Measurements from ENCODE around the gene FUT8.

Gene FUT8

GRCh38 chr14:65594882-65595237 lies 182.3 kb downstream of the FUT8 start:
- Histone ChIP-seq H3K9ac (ENCODE audit: insufficient read length, low read depth) (no peak overlapping the region), H3K4me3 (ENCODE audit: insufficient read length, low read depth) (no peak overlapping the region), H3K9me3 (ENCODE audit: insufficient read depth, low read length) (no peaks in the 10 kb centered on the region), H3K4me1 (ENCODE audit: insufficient read depth, insufficient read length) (no peaks in the 10 kb centered on the region), H3K27me3 (ENCODE audit: insufficient read depth, insufficient read length) (no peaks in the 10 kb centered on the region), H3K36me3 (ENCODE audit: insufficient read depth, insufficient read length, low read length) (no peaks in the 10 kb centered on the region)
- no peak for DNase-seq (ENCODE audit: low read depth, low spot score)
- TF ChIP-seq ZNF274 (IDR thresholded peaks at IDR 0.05; ENCODE audit: low read depth, low read length) = no peak
- TF ChIP-seq SUZ12 (IDR thresholded peaks at IDR 0.05; ENCODE audit: extremely low read depth, insufficient read depth, insufficient read length) = no peak
- no peak for TF ChIP-seq YY1 (IDR thresholded peaks at IDR 0.05; ENCODE audit: insufficient read depth, insufficient read length)

- no peak overlapping the region for H3K4me3 ChIP-seq (ENCODE audit: insufficient read length, low read depth)
- TF ChIP-seq ZNF274 (IDR thresholded peaks at IDR 0.05; ENCODE audit: low read depth, low read length) = no peak
- TF ChIP-seq YY1 (IDR thresholded peaks at IDR 0.05; ENCODE audit: insufficient read depth, insufficient read length) = no peak
- no peak for TF ChIP-seq SUZ12 (IDR thresholded peaks at IDR 0.05; ENCODE audit: extremely low read depth, insufficient read depth, insufficient read length)
- H3K27me3 ChIP-seq (ENCODE audit: insufficient read depth, insufficient read length) = no peaks in the 10 kb centered on the region
- H3K9me3 ChIP-seq (ENCODE audit: insufficient read depth, low read length) = no peaks in the 10 kb centered on the region
- no peak for DNase-seq (ENCODE audit: low read depth, low spot score)
- H3K4me1 ChIP-seq (ENCODE audit: insufficient read depth, insufficient read length) = no peaks in the 10 kb centered on the region
- H3K36me3 ChIP-seq (ENCODE audit: insufficient read depth, insufficient read length, low read length) = no peaks in the 10 kb centered on the region
- no peak overlapping the region for H3K9ac ChIP-seq (ENCODE audit: insufficient read length, low read depth)
Measured at GRCh38 chr14:65599375-65599774, 186.8 kb downstream of the FUT8 start.

GRCh38 chr14:65600742-65601141 lies 188.2 kb downstream of the FUT8 start:
- no peaks in the 10 kb centered on the region for H3K4me1 ChIP-seq (ENCODE audit: insufficient read depth, insufficient read length)
- H3K4me3 ChIP-seq (ENCODE audit: insufficient read length, low read depth) = no peak overlapping the region
- H3K36me3 ChIP-seq (ENCODE audit: insufficient read depth, insufficient read length, low read length) = no peaks in the 10 kb centered on the region
- no peak for DNase-seq (ENCODE audit: low read depth, low spot score)
- H3K9me3 ChIP-seq (ENCODE audit: insufficient read depth, low read length) = no peaks in the 10 kb centered on the region
- no peak overlapping the region for H3K9ac ChIP-seq (ENCODE audit: insufficient read length, low read depth)
- TF ChIP-seq SUZ12 (IDR thresholded peaks at IDR 0.05; ENCODE audit: extremely low read depth, insufficient read depth, insufficient read length) (no peak), ZNF274 (IDR thresholded peaks at IDR 0.05; ENCODE audit: low read depth, low read length) (no peak), YY1 (IDR thresholded peaks at IDR 0.05; ENCODE audit: insufficient read depth, insufficient read length) (no peak)
- H3K27me3 ChIP-seq (ENCODE audit: insufficient read depth, insufficient read length) = no peaks in the 10 kb centered on the region

DNA sequence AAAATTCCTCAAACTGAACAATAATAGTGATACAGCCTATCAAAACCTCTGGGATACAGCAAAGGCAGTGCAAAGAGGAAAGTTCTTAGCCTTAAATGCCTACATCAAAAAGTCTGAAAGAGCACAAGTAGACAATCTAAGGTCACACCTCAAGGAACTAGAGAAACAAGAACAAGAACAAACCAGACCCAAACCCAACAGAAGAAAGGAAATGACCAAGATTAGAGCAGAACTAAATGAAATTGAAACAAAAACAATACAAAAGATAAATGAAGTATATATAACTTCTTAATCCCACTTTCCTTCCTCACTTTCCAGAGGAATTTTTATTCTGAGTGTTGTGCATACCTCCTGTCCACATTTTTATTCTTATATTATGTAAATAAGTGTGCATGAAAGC lies 192.0 kb downstream of the FUT8 start:
- H3K9me3 ChIP-seq (ENCODE audit: insufficient read depth, low read length) = no peaks in the 10 kb centered on the region
- no peaks in the 10 kb centered on the region for H3K4me1 ChIP-seq (ENCODE audit: insufficient read depth, insufficient read length)
- H3K9ac ChIP-seq (ENCODE audit: insufficient read length, low read depth) = no peak overlapping the region
- TF ChIP-seq YY1 (IDR thresholded peaks at IDR 0.05; ENCODE audit: insufficient read depth, insufficient read length) = no peak
- TF ChIP-seq ZNF274 (IDR thresholded peaks at IDR 0.05; ENCODE audit: low read depth, low read length) = no peak
- no peak for TF ChIP-seq SUZ12 (IDR thresholded peaks at IDR 0.05; ENCODE audit: extremely low read depth, insufficient read depth, insufficient read length)
- no peak overlapping the region for H3K4me3 ChIP-seq (ENCODE audit: insufficient read length, low read depth)
- H3K27me3 ChIP-seq (ENCODE audit: insufficient read depth, insufficient read length) = no peaks in the 10 kb centered on the region
- no peak for DNase-seq (ENCODE audit: low read depth, low spot score)
- H3K36me3 ChIP-seq (ENCODE audit: insufficient read depth, insufficient read length, low read length) = no peaks in the 10 kb centered on the region

DNA sequence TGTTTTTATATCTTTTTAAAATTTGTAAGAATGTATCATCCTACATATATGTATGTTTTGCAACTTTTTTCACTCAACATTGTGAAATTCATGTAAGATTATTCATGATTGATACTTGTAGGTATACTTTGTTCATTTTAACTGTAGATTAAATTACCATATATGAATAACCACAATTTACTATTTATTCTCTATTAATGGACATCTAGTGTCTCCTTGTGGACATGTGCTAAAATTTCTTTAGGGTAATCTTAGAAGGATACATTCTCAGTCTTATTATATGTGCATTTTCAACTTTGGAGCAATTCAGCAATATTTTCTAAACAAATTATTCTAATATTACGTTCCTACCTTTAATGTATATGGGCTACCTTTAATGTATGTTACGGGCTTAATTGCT lies 192.4 kb downstream of the FUT8 start:
- Histone ChIP-seq H3K4me3 (ENCODE audit: insufficient read length, low read depth) (no peak overlapping the region), H3K4me1 (ENCODE audit: insufficient read depth, insufficient read length) (no peaks in the 10 kb centered on the region), H3K27me3 (ENCODE audit: insufficient read depth, insufficient read length) (no peaks in the 10 kb centered on the region), H3K9me3 (ENCODE audit: insufficient read depth, low read length) (no peaks in the 10 kb centered on the region), H3K36me3 (ENCODE audit: insufficient read depth, insufficient read length, low read length) (no peaks in the 10 kb centered on the region), H3K9ac (ENCODE audit: insufficient read length, low read depth) (no peak overlapping the region)
- no peak for DNase-seq (ENCODE audit: low read depth, low spot score)
- no peak for TF ChIP-seq SUZ12 (IDR thresholded peaks at IDR 0.05; ENCODE audit: extremely low read depth, insufficient read depth, insufficient read length)
- no peak for TF ChIP-seq ZNF274 (IDR thresholded peaks at IDR 0.05; ENCODE audit: low read depth, low read length)
- TF ChIP-seq YY1 (IDR thresholded peaks at IDR 0.05; ENCODE audit: insufficient read depth, insufficient read length) = no peak

GRCh38 chr14:65606460-65606859 lies 193.9 kb downstream of the FUT8 start:
- Histone ChIP-seq H3K4me3 (ENCODE audit: insufficient read length, low read depth) (no peak overlapping the region), H3K9ac (ENCODE audit: insufficient read length, low read depth) (no peak overlapping the region), H3K36me3 (ENCODE audit: insufficient read depth, insufficient read length, low read length) (no peaks in the 10 kb centered on the region), H3K4me1 (ENCODE audit: insufficient read depth, insufficient read length) (no peaks in the 10 kb centered on the region), H3K9me3 (ENCODE audit: insufficient read depth, low read length) (no peaks in the 10 kb centered on the region), H3K27me3 (ENCODE audit: insufficient read depth, insufficient read length) (no peaks in the 10 kb centered on the region)
- no peak for DNase-seq (ENCODE audit: low read depth, low spot score)
- TF ChIP-seq YY1 (IDR thresholded peaks at IDR 0.05; ENCODE audit: insufficient read depth, insufficient read length) (no peak), ZNF274 (IDR thresholded peaks at IDR 0.05; ENCODE audit: low read depth, low read length) (no peak)

DNA sequence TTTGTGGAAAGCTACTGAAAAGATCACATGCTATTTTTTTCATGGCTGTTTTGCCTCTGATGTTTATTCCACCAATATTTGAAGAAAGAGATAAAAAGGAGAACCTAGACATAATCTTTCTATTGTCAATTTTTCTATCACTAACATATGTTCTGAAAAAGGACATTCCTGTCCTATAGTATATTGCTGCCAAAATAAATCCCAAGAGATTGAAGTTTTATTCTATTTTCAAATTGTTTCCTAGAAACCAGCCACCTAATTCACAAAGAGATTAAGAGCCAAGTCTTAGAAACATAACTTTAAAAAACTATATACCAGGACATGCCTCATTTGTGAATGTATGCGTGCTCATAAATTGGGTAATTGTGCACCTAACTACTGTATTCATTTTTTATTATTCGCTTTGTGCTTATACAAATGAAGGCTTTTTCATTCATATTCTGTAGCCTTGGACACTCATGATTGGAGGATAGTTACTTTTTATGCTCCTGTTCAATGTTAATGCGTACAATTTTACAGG lies 200.7 kb downstream of the FUT8 start:
- Histone ChIP-seq H3K9ac (ENCODE audit: insufficient read length, low read depth) (no peak overlapping the region), H3K9me3 (ENCODE audit: insufficient read depth, low read length) (no peaks in the 10 kb centered on the region), H3K27me3 (ENCODE audit: insufficient read depth, insufficient read length) (no peaks in the 10 kb centered on the region), H3K36me3 (ENCODE audit: insufficient read depth, insufficient read length, low read length) (no peaks in the 10 kb centered on the region), H3K4me1 (ENCODE audit: insufficient read depth, insufficient read length) (no peaks in the 10 kb centered on the region), H3K4me3 (ENCODE audit: insufficient read length, low read depth) (no peak overlapping the region)
- no peak for DNase-seq (ENCODE audit: low read depth, low spot score)
- TF ChIP-seq ZNF274 (IDR thresholded peaks at IDR 0.05; ENCODE audit: low read depth, low read length) (no peak), SUZ12 (IDR thresholded peaks at IDR 0.05; ENCODE audit: extremely low read depth, insufficient read depth, insufficient read length) (no peak), YY1 (IDR thresholded peaks at IDR 0.05; ENCODE audit: insufficient read depth, insufficient read length) (no peak)

- Histone ChIP-seq H3K9me3 (ENCODE audit: insufficient read depth, low read length) (no peaks in the 10 kb centered on the region), H3K4me1 (ENCODE audit: insufficient read depth, insufficient read length) (no peaks in the 10 kb centered on the region), H3K9ac (ENCODE audit: insufficient read length, low read depth) (no peak overlapping the region), H3K36me3 (ENCODE audit: insufficient read depth, insufficient read length, low read length) (no peaks in the 10 kb centered on the region), H3K4me3 (ENCODE audit: insufficient read length, low read depth) (no peak overlapping the region), H3K27me3 (ENCODE audit: insufficient read depth, insufficient read length) (no peaks in the 10 kb centered on the region)
- no peak for DNase-seq (ENCODE audit: low read depth, low spot score)
- TF ChIP-seq ZNF274 (IDR thresholded peaks at IDR 0.05; ENCODE audit: low read depth, low read length) (no peak), YY1 (IDR thresholded peaks at IDR 0.05; ENCODE audit: insufficient read depth, insufficient read length) (no peak), SUZ12 (IDR thresholded peaks at IDR 0.05; ENCODE audit: extremely low read depth, insufficient read depth, insufficient read length) (no peak)
Measured at GRCh38 chr14:65618996-65619395, 206.5 kb downstream of the FUT8 start.
